NCI-H524 treated with DMSO at 0.1 percent for 48 hours (cell line): Measurements from ENCODE around the gene ACP4.
"Not testable (repeated sequence)": the region's sequence is repeated elsewhere in the genome, so short reads cannot be mapped to it uniquely, and the experiment has no call there.

ENCODE experiments used
- DNase-seq: peaks from one replicate; lab custom pipeline; 2025; lab: John Stamatoyannopoulos, UW

Gene ACP4

DNA sequence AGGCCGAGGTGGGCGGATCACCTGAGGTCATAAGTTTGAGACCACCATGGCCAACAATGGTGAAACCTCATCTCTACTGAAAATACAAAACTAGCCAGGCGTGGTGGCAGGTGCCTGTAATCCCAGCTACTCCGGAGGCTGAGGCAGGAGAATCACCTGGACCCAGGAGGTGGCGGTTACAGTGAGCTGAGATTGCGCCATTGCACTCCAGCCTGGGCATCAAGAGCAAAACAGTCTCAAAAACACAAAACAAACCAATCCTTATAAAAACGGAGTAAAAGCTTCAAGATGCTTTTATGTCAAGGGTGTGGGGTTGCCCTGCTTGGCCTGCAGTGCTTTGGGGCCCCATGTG is 7.2 kb downstream of the ACP4 start:
- no peak for DNase-seq

DNA sequence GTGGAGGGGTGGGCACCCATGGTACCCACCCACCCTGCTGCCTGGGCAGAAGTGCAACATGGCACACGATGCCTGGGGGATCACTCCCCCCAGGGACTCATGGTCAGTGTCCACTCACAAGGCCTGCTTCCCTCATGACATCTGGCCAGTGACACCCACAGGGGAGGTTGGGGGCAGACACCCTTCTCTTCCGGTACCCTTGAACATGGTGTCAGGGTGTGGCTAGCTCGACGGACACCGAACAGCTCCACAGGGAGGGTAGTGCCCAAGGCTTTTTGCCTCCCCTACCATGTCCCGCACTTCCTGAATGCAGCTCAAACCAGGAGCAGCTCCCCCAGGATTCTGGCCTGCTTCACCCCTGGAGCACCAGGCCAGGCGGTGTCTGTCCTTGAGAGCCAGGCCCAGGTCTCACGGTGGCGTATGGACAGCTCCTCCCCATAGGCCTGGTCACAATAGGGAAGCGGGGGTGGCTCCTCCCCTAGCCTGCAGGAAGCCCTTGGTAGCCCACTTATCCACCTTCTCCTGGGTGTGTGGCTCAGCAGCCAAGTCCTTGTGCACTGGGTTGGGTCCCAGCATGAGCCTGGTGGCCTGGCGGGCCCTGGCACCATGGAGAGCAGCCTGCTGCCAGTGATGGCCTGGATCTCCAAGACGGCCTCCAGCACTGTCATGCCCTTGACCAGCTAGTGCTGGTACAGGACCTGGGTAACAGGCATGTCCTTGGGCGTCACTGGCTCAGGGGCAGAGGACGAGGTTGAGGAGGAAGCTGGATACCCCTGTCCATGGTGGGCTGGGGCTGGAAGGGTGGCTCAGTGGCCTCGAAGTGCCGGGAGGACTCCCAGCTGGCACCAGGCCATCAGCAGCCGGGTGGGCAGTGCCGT is 7.8 kb downstream of the ACP4 start:
- DNase-seq, result no peak

DNA sequence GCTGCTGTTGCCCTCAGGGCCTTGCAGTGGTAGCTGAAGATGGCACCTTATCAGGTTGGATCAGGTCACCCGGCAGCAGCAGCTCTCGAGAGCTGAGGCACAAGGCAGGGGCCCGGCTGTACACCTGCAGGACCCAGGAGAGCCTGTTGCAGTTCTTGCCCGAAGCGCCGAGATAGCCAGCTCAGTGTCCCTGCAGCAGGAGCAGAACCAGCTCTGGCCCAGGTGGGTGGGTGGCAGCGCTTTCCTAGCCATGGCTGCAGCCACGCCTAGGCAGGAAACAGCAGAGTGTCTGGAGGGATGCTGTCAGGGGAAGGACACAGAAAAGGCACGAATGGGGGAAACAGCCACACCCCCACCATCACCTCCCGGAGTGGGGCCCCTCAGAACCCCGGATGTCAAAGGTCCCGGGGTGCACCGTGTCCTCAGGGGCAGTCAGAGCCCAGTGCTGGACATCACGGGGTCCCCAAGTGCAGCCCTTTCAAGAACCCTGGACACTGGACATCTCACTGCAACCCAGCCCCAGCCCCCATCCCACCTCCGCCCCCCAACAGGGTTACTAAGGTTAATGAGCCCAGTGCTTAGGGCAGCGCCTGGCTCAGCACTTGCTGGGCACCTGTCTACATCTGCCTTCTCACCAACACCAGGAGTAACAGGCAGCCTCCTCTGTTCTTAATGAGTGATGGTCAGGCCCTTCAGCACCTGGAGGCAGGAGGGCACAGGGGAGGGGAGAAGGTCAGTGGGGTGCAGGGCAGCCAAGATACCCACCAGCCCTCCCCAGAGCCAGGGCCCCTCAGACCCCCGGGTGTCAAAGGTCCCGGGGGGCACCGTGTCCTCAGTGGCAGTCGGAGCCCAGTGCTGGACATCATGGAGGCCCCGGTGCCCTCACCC is 8.7 kb downstream of the ACP4 start:
- DNase-seq, result no peak

DNA sequence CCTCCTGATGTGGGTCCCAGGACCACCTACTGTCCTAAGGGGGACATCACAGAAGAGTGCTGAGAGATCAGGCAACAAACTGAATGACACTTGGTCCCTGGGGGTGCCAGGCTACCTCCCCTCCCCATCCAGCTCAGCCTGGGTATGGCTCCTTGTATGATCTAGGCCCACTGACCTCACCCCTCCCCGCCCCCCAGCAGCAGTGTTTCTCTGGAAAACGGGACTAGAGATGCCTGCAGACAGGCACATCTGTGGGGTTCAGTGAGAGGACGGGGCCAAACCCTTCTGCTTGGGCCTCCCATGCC is 9.3 kb downstream of the ACP4 start:
- DNase-seq, result no peak

DNA sequence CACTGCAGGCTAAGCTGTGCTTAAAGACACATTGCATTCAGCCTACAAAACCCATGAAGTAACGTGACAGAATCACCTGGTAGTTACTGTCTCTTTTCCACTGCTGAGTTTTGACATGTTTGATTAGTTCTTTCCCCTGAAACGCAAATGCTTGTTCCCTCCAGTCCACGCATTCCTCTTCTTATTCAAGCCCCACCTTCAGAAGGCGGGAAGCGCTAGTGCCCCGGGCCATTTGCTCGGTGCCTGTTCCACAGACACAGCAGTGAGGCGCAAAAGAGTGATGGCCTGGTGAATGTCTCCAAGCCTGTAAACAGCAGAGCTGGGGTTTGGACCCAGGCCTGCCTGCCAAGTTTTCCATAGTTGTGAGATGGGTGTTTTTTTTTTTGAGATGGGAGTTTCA is 10.9 kb downstream of the ACP4 start:
- no peak for DNase-seq

DNA sequence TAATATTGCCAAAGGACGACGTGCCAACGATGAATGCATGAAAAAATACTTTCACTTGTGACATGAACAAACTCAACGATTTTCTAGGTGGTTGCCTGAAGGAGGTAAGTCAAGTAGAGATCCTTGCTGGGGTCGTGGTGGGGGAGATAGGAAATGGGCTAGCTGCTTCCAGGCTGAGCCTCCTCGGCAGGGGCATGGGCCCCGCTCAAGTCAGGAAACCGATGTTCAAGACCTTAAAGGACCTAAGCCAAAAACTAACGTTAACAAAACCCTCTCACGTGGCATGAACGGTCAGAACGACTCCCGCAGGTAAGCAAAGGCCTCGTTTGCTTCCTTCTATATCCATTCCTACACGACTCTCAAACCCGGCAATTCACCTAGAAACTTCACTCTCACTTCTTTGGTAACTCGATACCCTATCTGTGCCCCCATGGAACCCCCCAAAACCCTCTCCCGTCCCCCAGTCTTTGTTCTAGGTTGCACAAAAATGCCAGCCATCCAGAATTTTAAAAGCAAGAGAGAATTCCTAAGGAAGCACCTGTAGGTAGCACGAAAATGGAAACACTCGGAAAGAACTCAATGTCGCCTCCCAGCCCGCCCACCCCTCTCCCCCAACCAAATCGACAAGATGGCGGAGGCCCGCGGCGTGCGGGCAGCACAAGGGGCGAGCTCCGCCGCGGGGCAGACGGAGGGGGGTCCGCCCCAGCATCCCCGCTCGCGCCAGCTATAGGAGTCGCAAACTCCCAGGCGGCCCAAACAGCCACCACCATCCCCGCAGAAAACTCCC is 13.6 kb downstream of the ACP4 start:
- no peak for DNase-seq

DNA sequence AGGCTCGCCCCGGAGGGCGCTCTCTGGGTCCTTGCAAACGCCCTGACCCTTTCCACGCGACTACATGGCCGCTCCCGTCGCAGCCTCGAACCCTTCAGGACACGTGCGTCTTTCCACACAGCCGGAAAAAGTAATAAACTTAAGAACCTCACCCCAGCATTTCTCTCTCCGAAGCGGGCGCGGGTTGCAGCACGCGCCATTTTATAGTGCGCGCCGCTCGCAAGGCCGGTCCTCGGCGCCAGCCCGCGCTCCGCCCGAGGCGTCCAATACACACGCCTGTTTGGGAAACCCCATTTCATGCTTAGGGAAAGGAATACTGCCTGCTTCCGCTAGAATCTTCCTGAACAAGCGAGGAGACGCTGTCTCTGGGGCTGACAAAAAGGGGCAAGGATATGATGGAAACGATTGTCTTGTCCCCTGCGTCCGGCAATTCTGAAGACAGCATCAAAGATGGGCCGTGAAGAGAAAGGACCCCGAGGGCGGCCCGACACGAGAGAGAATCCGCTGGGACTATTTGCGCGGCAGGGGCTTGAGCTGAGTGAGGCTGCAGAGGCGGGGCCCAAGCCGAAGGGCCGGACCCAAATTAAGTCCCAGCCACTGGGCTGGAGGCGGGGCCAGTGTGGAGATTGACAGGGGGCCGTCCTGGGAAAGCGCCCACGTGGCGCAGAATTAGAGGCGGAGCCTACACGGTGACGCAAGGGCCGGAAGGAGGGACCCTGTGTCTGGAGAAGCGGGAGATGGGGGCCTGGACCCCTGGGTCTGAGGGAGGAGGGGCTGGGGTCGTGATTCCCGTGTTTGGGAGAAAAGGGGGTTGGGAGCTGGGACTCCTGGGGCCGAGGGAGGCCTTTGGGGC is 14.4 kb downstream of the ACP4 start:
- peak; percentile 92 for DNase-seq

DNA sequence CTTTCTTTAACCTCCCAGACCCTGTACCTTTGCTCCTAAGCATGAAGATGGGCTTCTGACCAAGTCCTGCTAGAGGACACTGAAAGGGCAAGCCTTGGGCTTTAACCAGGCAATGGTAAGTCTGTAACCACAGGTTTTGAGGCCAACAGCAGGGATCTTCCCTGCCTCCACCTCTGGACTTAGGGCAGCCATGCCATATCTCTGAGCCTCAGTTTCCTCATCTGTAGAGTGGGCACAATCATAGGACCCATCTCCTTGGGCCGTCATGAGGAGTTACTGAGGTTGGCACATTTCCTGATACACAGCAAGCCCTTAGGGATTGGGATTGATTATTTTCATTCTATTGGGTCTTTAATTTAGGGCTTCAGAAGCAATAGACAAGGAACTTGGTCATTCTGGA is 18.6 kb downstream of the ACP4 start:
- no peak for DNase-seq

DNA sequence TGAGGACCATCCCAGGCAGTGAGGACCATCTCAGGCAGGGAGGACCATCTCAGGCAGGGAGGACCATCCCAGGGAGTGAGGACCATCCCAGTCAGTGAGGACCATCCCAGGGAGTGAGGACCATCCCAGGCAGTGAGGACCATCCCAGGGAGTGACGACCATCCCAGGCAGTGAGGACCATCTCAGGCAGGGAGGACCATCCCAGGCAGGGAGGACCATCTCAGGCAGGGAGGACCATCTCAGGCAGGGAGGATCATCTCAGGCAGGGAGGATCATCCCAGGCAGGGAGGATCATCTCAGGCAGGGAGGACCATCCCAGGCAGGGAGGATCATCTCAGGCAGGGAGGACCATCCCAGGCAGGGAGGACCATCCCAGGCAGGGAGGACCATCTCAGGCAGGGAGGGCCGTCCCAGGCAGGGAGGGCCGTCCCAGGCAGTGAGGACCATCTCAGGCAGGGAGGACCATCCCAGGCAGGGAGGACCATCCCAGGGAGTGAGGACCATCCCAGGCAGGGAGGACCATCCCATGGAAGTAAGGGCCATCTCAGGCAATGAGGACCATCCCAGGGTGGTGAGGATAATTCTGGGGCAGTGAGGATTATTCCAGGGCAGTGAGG is 21.5 kb downstream of the ACP4 start:
- not testable (repeated sequence) for DNase-seq

DNA sequence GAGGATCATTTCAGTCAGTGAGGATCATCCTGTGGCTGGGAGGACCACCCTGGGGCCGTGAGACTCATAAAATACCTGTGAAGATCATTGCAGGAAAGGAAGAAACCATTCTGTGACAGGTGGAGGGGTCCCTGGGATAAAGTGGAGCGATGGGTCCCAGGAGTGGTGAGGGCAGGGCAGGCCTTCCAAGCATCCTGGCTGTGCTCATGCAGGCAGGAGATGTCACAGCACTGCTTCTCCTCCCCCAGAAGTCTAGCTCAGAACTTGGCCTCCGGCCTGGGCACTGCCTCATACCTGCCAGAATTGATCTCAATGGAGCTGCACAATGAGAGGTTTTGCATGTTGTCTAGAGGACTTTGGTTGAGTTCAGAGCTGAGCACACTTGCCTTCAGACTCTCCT is 22.3 kb downstream of the ACP4 start:
- no peak for DNase-seq

DNA sequence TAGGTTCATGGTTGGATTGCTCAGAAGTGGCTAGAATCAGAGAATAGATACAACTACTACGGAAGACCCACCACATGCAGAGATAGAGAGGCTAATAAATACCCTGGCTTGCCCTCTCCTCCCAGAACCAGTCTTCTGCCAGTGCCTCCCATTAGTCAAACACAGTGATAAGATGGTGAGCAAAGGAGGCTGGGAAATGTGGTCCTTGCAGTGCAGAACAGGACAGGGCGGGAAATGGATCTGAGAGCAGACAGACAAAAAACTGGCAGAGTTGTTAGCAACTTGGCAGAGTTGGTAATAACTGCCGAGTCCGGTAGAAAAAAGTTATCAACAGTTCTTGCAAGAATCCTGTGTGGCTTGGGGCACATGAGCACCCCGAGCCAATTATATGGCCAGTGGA is 24.7 kb downstream of the ACP4 start:
- DNase-seq, result no peak

DNA sequence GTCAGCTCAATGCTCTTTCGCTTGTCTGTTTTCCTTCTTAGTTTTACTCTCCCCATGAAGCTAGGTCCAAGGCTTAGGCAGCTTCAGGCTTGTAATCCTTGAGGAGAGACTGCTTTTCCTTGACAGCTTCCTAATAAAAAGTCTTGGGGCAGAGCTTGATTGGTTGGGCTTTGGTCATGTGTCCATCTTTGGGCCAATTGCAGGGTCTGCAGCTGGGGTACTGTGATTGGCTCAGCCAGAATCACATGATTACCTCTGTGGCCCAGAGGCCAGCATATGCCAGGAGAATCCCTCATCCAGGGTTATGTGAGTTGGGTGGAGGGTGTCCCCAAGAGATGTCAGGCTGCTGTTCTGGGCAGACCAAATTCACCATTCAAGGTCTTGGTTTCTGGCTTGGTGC is 25.2 kb downstream of the ACP4 start:
- DNase-seq, result no peak

DNA sequence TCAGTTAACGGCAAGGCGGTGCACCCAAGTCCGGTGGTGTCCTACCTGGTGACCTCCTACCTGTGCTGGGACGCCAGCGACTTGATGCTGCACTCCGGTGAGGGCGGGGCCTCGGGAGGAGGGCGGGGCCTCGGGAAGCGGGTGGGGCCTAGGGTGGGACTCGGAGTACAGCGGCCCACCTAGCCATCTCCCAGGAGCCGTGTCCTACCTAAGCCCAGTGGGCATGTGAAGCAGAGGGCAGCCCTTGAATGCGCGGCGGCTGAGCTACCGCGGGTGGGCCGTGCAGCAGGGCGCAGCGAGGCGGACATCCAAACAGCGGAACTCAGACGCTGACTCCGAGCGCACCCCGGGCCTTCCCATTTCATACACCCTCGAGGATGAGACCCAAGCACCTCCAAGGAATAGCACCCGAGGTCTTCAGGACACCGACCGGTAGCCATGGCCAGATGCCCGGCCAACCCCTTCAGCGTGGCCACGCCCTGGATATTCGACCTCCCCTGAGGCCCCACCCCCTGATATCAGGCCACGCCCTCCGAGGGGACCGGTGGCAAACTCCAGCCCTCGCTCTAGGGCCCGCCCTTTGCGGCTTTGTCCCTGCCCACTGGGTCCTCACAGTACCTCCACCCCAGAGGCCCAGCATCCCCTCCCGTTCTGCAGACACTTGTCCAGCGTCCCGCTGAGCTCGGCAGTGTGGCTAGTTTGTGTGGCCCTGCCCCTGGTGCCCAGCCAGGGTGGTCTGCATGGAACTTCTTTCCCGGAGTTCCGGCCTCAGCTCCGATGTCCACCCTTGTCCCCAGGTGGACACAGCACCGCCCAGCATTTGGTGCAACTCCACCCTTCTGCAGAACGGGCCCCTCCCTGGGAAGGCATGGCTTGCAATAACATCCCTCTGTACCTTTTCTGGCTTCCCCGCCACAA is 28.0 kb downstream of the ACP4 start:
- no peak for DNase-seq

DNA sequence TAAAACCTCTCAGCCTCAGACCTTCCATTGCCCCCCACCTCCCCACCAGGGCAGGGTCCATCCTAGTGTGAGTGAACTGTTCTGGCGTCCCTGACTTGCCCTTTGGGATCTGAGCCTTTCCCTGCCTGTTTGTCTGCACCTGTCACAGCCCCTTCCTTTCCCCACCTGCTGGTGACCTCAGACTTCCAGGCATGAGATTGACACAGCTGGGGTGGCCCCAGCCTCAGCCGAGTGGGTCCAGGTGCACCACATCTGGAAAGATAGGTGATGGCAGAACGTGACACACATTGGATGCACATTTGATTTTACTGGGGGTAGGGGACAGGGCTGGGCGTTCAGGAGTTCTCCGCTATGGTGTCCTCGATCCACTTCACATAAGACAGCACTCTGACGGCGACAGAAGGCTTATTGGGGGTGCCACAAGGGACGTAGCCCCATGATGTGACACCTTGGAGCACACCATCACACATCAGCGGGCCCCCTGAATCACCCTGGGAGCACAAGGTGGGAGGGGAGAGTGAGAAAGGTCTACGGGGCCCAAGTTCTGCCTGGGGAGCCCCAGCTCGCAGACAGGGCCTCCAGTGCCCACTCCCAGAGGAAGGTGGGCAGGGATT is 28.8 kb downstream of the ACP4 start:
- no peak for DNase-seq

DNA sequence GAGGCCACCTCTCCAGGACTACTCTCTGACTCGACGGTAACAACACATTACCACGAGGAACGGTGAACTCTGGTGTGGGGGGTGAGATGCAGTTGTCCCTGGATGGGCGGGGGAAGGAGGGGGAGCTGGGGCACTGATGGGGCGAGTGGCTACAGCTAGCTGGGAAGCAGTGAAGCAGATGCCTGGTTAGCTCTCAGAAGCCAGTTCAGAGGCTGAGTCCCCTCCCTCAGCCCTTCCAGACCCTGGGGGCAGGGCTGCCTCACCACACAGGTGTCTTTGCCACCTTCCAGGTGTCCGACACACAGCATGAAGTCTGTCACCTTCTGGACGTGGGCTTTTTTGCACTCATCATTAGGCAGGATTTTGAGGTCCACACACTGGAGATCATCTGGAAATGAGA is 29.4 kb downstream of the ACP4 start:
- no peak for DNase-seq

DNA sequence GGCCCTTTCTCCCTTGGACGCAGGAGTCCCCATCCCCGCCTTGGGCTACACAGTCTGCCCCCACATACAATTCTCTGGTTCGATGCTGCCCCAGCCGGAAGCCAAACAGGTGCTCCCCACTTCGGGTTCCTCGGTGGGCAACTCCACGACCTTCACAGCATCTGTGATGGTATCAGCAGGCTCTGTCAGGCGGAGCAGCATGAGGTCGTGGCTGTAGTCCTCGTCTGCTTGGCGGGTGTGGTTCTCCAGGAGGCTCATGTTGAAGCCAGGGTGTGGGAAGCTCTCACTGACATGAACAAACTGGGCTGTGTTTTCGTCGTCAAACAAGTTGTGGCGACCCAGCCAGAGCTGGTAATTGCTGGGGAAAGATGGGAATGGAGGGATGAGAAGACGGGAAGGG is 29.9 kb downstream of the ACP4 start:
- no peak for DNase-seq

DNA sequence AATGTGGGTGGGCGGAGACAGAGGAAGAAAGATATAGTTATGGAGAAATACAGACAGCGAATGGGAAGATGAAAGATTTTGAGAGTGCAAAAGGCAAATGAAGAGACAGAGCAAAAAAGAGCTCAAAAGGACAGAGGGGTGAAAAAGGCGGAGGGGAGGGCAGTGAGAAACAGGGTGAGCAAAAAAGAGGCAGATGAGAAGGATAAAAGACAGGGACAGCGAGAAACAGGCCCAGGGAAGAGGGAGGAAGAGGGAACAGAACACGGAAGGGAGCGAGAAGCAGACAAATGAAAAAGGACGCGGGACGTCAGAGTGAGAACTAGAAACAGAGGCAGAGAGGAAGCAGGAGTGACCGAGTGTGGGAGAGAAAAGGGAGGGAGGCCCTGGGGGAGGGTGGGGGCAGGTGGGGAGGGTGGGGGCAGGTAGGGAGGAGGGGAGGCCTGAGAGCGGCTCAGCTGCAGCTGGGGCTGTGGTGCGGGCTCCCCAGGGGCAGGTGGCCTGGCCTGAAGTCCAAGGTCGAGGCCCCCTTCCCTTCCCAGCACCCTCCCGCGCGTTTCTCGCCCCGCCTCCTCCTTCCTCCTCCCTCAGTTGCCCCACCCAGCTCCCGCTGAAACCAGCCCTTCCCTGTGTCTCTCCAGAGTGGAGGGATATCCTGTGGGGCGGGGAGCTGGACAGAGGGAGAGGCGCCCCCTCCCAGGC is 30.5 kb downstream of the ACP4 start:
- no peak for DNase-seq

DNA sequence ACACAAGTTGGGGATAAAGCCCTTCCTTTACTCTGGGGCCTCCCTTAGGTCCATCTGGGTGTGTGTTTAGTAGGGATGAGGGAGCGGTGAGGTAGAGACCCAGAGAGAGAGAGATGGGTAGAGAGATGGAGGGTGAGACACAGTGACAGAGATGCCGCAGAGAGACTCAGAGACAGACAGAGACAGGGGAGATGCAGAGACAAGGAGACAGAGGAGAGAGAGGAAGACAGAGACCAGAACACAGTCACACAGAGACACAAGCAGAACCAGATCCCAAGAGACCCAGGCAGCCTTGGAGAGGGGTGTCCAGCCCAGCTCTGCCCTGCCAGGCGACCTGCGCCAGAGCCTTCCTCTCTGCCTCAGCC is 31.0 kb downstream of the ACP4 start:
- DNase-seq, result no peak

DNA sequence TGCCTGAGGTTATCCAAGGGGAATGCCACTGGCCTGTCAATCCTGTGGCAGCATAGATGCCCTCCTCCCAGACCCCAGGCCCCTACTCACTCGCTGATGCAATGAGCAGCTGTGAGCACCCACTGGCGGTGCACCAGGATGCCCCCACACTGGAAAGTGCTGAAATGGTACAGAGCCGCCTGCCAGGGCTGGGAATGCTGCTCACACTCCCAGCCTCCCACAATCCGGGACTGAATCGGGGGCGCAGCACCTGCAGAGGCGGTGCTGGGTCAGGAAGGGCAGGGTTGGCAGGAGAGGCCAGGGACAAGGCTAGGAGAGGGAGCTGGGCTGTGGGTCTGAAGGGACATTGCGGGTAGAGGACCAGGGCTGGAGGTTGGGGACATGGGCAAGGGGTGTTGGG is 31.4 kb downstream of the ACP4 start:
- no peak for DNase-seq
